NT2/D1 (cell line): ENCODE measurements around the gene SLC35B4.

Source experiments
- SUZ12 ChIP-seq: IDR thresholded peaks from 2 replicates; pipeline ENCODE4 v1.6.1; 2011; ENCODE audit not compliant: insufficient read length, insufficient read depth; ENCODE audit errors: extremely low read depth
- YY1 ChIP-seq: IDR thresholded peaks from 2 replicates; pipeline ENCODE4 v1.6.1; 2011; ENCODE audit not compliant: insufficient read length, insufficient read depth
- ZNF274 ChIP-seq: IDR thresholded peaks from 2 replicates; pipeline ENCODE4 v1.6.1; 2011; ENCODE audit warnings: mild to moderate bottlenecking, low read depth, low read length

DNA sequence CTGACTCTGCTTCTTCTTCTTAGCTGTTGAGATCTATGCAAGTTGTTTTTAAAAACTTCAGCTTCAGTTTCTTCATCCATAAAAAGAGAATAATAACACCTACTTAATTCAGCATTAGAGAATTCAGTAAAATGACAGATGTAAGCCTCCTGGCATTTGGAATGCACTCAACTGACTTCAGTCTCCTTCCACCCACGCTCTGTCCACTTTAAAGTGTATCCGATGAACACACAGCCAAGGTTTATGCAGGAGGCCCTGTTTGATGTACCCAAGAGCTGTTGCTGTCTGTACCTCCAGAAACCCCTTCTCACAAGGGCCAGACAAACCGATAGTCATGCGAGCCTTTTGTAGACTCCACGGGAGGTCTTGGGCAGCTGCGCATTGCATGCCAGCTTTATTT, 27.1 kb upstream of the SLC35B4 start:
- TF ChIP-seq ZNF274 = no peak
- TF ChIP-seq YY1 = no peak
- no peak for TF ChIP-seq SUZ12
